AG09309 (cell line): ENCODE data around the gene CSF1.

Experiments
- DNase-seq: peaks from one replicate; pipeline ENCODE4 v3.0.0-alpha.2; 2010; ENCODE audit warnings: low read depth
- H3K4me3 ChIP-seq: 2 replicates; pipeline ENCODE4 v1.5.1; 2011; ENCODE audit warnings: mild to moderate bottlenecking, low read depth, low read length, moderate library complexity; ENCODE audit not compliant: control insufficient read depth
- CTCF ChIP-seq: IDR thresholded peaks from 2 replicates; pipeline ENCODE4 v1.5.1; 2011; ENCODE audit warnings: mild to moderate bottlenecking, low read depth, low read length, inconsistent platforms; ENCODE audit not compliant: insufficient read depth, control insufficient read depth; ENCODE audit errors: missing control alignments

The CSF1 gene

GRCh38 chr1:109895720-109896504 is 14.7 kb upstream of the CSF1 start:
- no peak overlapping the region for H3K4me3 ChIP-seq
- TF ChIP-seq CTCF, result no peak
- DNase-seq, result no peak

- no peak for DNase-seq
- TF ChIP-seq CTCF, result no peak
- no peak overlapping the region for H3K4me3 ChIP-seq
Observed at GRCh38 chr1:109896681-109897080, 14.0 kb upstream of the CSF1 start.

- no peak for DNase-seq
- TF ChIP-seq CTCF, result no peak
- no peak overlapping the region for H3K4me3 ChIP-seq
Observed at GRCh38 chr1:109897259-109897955, 13.2 kb upstream of the CSF1 start.

- no peak overlapping the region for H3K4me3 ChIP-seq
- TF ChIP-seq CTCF, result no peak
- no peak for DNase-seq
Observed at GRCh38 chr1:109898842-109899241, 11.8 kb upstream of the CSF1 start.

GRCh38 chr1:109901141-109901523 is 9.5 kb upstream of the CSF1 start:
- no peak for DNase-seq
- no peak for TF ChIP-seq CTCF
- H3K4me3 ChIP-seq, result no peak overlapping the region

GRCh38 chr1:109901524-109902145 is 9.0 kb upstream of the CSF1 start:
- TF ChIP-seq CTCF, result no peak
- H3K4me3 ChIP-seq, result no peak overlapping the region
- DNase-seq, result no peak
